CD8-positive, alpha-beta memory T cell (primary cell): ENCODE data around the gene ADIPOR2. TPM values are rescaled to one million over a fixed set of nuclear protein-coding genes. Genes with fewer than 3 reads are reported as not detected.

Experiments used
- CTCF ChIA-PET: fragments of 350-600 bp; sonication (Branson Sonifier 250); formaldehyde crosslinking; loops from one replicate; lab custom pipeline; 2021; ENCODE audit warnings: antibody characterized with exemption; lab: Charles Lee
- POLR2A ChIA-PET: fragments of 350-600 bp; sonication (Branson Sonifier 250); formaldehyde crosslinking; loops from one replicate; lab custom pipeline; 2021; ENCODE audit warnings: antibody characterized with exemption; lab: Charles Lee
- DNase-seq, 5 donors: peaks; one replicate each; pipeline versions ENCODE4 v3.0.0 to v3.0.0-alpha.2; 2020 to 2022; ENCODE audit warnings: mixed read lengths in 1 of 5
- H3K27ac ChIP-seq: one replicate; pipeline ENCODE4 v1.7.0; 2013; ENCODE audit warnings: low read depth, mild to moderate bottlenecking, low read length, moderate library complexity
- H3K27me3 ChIP-seq: 2 replicates; pipeline ENCODE4 v1.7.0; 2013; ENCODE audit warnings: low read length, mild to moderate bottlenecking; ENCODE audit not compliant: insufficient read depth, poor library complexity, severe bottlenecking
- H3K36me3 ChIP-seq: 2 replicates; pipeline ENCODE4 v1.7.0; 2013; ENCODE audit warnings: mild to moderate bottlenecking, low read length, moderate library complexity; ENCODE audit not compliant: insufficient read depth
- H3K4me1 ChIP-seq: 2 replicates; pipeline ENCODE4 v1.7.0; 2013; ENCODE audit warnings: mild to moderate bottlenecking, low read length, moderate library complexity; ENCODE audit not compliant: insufficient read depth
- H3K4me3 ChIP-seq: 2 replicates; pipeline ENCODE4 v1.7.0; 2013; ENCODE audit warnings: mild to moderate bottlenecking, low read length
- H3K9me3 ChIP-seq: 2 replicates; pipeline ENCODE4 v1.7.0; 2013; ENCODE audit warnings: mild to moderate bottlenecking, low read length
- H3K27ac Mint-ChIP-seq, 8 donors: one replicate each; pipeline ENCODE4 v1.8.0; 2020 to 2021; ENCODE audit warnings: mixed read lengths in 8 of 8, mild to moderate bottlenecking in 6 of 8, inconsistent platforms in 3 of 8, moderate library complexity in 3 of 8
- H3K27me3 Mint-ChIP-seq, 2 donors: one replicate each; pipeline ENCODE4 v1.8.0; 2020 to 2021; ENCODE audit warnings: mixed read lengths in 2 of 2, mild to moderate bottlenecking in 1 of 2, moderate library complexity in 1 of 2
- H3K36me3 Mint-ChIP-seq, 3 donors: one replicate each; pipeline ENCODE4 v1.8.0; 2020 to 2021; ENCODE audit warnings: mixed read lengths in 3 of 3, inconsistent platforms in 1 of 3, mild to moderate bottlenecking in 1 of 3
- H3K4me1 Mint-ChIP-seq, 3 donors: one replicate each; pipeline ENCODE4 v1.8.0; 2020 to 2021; ENCODE audit warnings: mixed read lengths in 3 of 3, inconsistent platforms in 1 of 3, mild to moderate bottlenecking in 1 of 3
- H3K4me3 Mint-ChIP-seq, 7 donors: one replicate each; pipeline ENCODE4 v1.8.0; 2020 to 2021; ENCODE audit warnings: mixed read lengths in 7 of 7, mild to moderate bottlenecking in 6 of 7, moderate library complexity in 4 of 7, inconsistent platforms in 2 of 7
- H3K9me3 Mint-ChIP-seq, 5 donors: one replicate each; pipeline ENCODE4 v1.8.0; 2020 to 2022; ENCODE audit warnings: mixed read lengths in 5 of 5, mild to moderate bottlenecking in 3 of 5, moderate library complexity in 2 of 5, inconsistent platforms in 1 of 5
- polyA plus RNA-seq: library from polyadenylated mRNA; unstranded; fragments of 300-500 nt; fragmentation: Illumina TruSeq; gene quantifications from one replicate; pipeline ENCODE4 v1.2.3, GENCODE V29; 2021
- total RNA-seq, 2 experiments: library from RNA; stranded (reverse); gene quantifications; one replicate each; pipeline ENCODE4 v1.2.3, GENCODE V29; 2021

The ADIPOR2 gene
- total and polyA plus RNA-seq, 3 experiments from 2014 or later: 2.4 to 63.9 (median 54.1) TPM

- Histone ChIP-seq H3K9me3 (peaks cover 3% of the 10 kb centered on the region), H3K36me3 (no peaks in the 10 kb centered on the region), H3K27ac (no peak overlapping the region), H3K27me3 (no peaks in the 10 kb centered on the region), H3K4me1 (peaks cover 16% of the 10 kb centered on the region), H3K4me3 (no peak overlapping the region)
- H3K27ac Mint-ChIP-seq: no peak overlapping the region
- no peaks in the 10 kb centered on the region for H3K27me3 Mint-ChIP-seq
- peaks cover 7 to 22% (median 15%) of the 10 kb centered on the region in 5 donors for H3K9me3 Mint-ChIP-seq
- no peak overlapping the region for H3K4me3 Mint-ChIP-seq
- peaks cover 41 to 61% (median 47%) of the 10 kb centered on the region in 3 donors for H3K4me1 Mint-ChIP-seq
- POLR2A ChIA-PET: no interaction called here
- CTCF ChIA-PET: no interaction called here
- peaks cover 19 to 37% (median 33%) of the 10 kb centered on the region in 3 donors for H3K36me3 Mint-ChIP-seq
- DNase-seq: no peak
Measured at GRCh38 chr12:1744932-1745331, 54.1 kb downstream of the ADIPOR2 start.

DNA sequence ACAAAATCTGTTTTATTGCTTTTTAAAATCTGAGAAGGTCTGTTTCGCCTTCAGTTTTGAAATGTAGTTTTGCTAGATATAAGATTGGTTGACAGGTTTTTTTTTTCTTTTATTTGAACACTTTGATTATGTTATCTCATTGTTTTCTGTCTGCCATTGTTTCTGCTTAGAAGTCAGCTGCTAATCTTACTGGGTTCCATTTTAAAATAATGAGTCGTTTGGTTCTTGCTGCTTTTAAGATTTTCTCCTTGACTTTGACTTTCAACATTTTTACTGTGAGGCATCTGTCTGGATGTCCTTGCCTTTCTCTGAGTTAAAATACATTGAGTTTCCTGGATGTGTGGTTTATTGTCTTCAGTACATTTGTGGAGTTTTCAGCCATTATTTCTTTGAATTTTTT lies 56.7 kb downstream of the ADIPOR2 start:
- peaks cover 3% of the 10 kb centered on the region for H3K9me3 ChIP-seq
- Mint-ChIP-seq H3K4me1 (peaks cover 22 to 41% (median 36%) of the 10 kb centered on the region in 3 donors), H3K27me3 (no peaks in the 10 kb centered on the region), H3K4me3 (no peak overlapping the region), H3K9me3 (peaks cover 7 to 22% (median 15%) of the 10 kb centered on the region in 5 donors), H3K36me3 (peaks cover 19 to 37% (median 33%) of the 10 kb centered on the region in 3 donors), H3K27ac (peak overlapping the region in 2 of 8 donors; percentile 5 to 15)
- ChIA-PET CTCF (no interaction called here), POLR2A (no interaction called here)
- H3K4me3 ChIP-seq: no peak overlapping the region
- no peak overlapping the region for H3K27ac ChIP-seq
- H3K36me3 ChIP-seq: no peaks in the 10 kb centered on the region
- no peaks in the 10 kb centered on the region for H3K27me3 ChIP-seq
- DNase-seq: no peak
- H3K4me1 ChIP-seq: no peaks in the 10 kb centered on the region

DNA sequence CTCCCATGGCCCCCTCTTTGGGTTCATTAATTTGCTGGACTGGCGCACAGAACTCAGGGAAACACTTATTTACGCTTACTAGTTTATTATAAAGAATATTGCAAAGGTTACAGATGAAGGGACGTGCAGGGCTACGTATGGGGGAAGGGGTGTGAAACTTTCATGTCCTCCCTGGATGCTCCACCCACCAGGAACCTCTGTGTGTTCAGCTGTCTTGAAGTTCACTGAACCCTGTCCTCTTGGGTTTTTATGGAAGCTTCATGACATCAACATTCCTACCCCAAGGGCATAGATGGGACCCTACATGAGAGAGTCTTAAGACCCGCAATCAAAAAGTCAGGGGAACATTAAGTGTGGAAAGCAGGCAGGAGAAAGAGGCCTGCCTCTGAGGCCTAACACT lies 58.1 kb downstream of the ADIPOR2 start:
- CTCF ChIA-PET: no interaction called here
- no peaks in the 10 kb centered on the region for H3K27me3 ChIP-seq
- no peak for DNase-seq

DNA sequence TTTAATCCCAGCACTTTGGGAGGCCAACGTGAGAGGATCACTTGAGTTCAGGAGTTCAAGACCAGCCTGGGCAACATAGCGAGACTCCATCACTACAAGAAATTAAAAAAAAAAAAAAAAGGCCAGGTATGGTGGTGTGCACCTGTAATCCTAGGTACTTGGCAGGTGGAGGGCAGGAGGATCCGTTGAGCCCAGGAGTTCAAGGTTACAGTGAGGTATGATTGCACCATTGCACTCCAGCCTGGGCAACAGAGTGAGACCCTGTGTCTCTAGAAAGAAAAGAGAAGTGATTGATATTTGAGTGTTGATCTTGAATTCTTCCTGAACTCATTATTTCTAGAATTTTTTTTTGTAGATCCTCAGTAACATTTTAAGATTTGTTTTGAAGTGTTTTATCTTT lies 59.4 kb downstream of the ADIPOR2 start:
- peaks cover 20 to 40% (median 38%) of the 10 kb centered on the region in 3 donors for H3K36me3 Mint-ChIP-seq
- POLR2A ChIA-PET: no interaction called here
- CTCF ChIA-PET: no interaction called here
- Histone ChIP-seq H3K4me1 (no peaks in the 10 kb centered on the region), H3K27me3 (no peaks in the 10 kb centered on the region), H3K4me3 (no peak overlapping the region), H3K27ac (no peak overlapping the region), H3K36me3 (peaks cover 2% of the 10 kb centered on the region), H3K9me3 (peaks cover 3% of the 10 kb centered on the region)
- no peak overlapping the region for H3K4me3 Mint-ChIP-seq
- DNase-seq: no peak
- no peak overlapping the region for H3K27ac Mint-ChIP-seq
- no peaks in the 10 kb centered on the region for H3K27me3 Mint-ChIP-seq
- peaks cover 23 to 44% (median 41%) of the 10 kb centered on the region in 3 donors for H3K4me1 Mint-ChIP-seq
- H3K9me3 Mint-ChIP-seq: peaks cover 7 to 22% (median 15%) of the 10 kb centered on the region in 5 donors

More for the DNA sequence above, 58.1 kb downstream of the ADIPOR2 start:
- no peak overlapping the region for H3K4me3 ChIP-seq
- no peak overlapping the region for H3K27ac ChIP-seq
- no peaks in the 10 kb centered on the region for H3K4me1 ChIP-seq
- POLR2A ChIA-PET: no interaction called here
- peaks cover 23 to 47% (median 43%) of the 10 kb centered on the region in 3 donors for H3K4me1 Mint-ChIP-seq
- H3K9me3 ChIP-seq: peaks cover 3% of the 10 kb centered on the region
- H3K36me3 Mint-ChIP-seq: peaks cover 19 to 37% (median 35%) of the 10 kb centered on the region in 3 donors
- H3K27ac Mint-ChIP-seq: peak overlapping the region in 2 of 8 donors; percentile 54 to 68
- no peaks in the 10 kb centered on the region for H3K36me3 ChIP-seq
- H3K4me3 Mint-ChIP-seq: no peak overlapping the region
- H3K27me3 Mint-ChIP-seq: no peaks in the 10 kb centered on the region
- H3K9me3 Mint-ChIP-seq: peaks cover 7 to 22% (median 15%) of the 10 kb centered on the region in 5 donors

GRCh38 chr12:1758376-1758775 lies 67.5 kb downstream of the ADIPOR2 start:
- H3K27me3 Mint-ChIP-seq: no peaks in the 10 kb centered on the region
- H3K4me1 Mint-ChIP-seq: peaks cover 19 to 38% (median 21%) of the 10 kb centered on the region in 3 donors
- Histone ChIP-seq H3K4me3 (no peak overlapping the region), H3K27me3 (no peaks in the 10 kb centered on the region), H3K9me3 (no peaks in the 10 kb centered on the region), H3K27ac (no peak overlapping the region), H3K36me3 (peaks cover 16% of the 10 kb centered on the region), H3K4me1 (no peaks in the 10 kb centered on the region)
- H3K27ac Mint-ChIP-seq: no peak overlapping the region
- ChIA-PET POLR2A (no interaction called here), CTCF (interaction anchor here (1.0 kb wide), 1 partner anchor 124 kb away, joined by 3 read pairs; no protein-coding TSS in a partner anchor)
- no peaks in the 10 kb centered on the region for H3K9me3 Mint-ChIP-seq
- peaks cover 17 to 61% (median 39%) of the 10 kb centered on the region in 3 donors for H3K36me3 Mint-ChIP-seq
- no peak for DNase-seq
- no peak overlapping the region for H3K4me3 Mint-ChIP-seq

- Histone ChIP-seq H3K9me3 (no peaks in the 10 kb centered on the region), H3K4me1 (no peaks in the 10 kb centered on the region), H3K36me3 (peaks cover 16% of the 10 kb centered on the region), H3K27me3 (no peaks in the 10 kb centered on the region), H3K27ac (no peak overlapping the region), H3K4me3 (no peak overlapping the region)
- DNase-seq: no peak
- Mint-ChIP-seq H3K36me3 (peaks cover 17 to 62% (median 39%) of the 10 kb centered on the region in 3 donors), H3K27ac (no peak overlapping the region), H3K4me1 (peaks cover 19 to 38% (median 22%) of the 10 kb centered on the region in 3 donors), H3K4me3 (no peak overlapping the region), H3K27me3 (no peaks in the 10 kb centered on the region), H3K9me3 (no peaks in the 10 kb centered on the region)
- ChIA-PET CTCF (interaction anchor here (1.0 kb wide), 1 partner anchor 124 kb away, joined by 3 read pairs; no protein-coding TSS in a partner anchor), POLR2A (no interaction called here)
Measured at GRCh38 chr12:1758887-1759286, 68.0 kb downstream of the ADIPOR2 start.

DNA sequence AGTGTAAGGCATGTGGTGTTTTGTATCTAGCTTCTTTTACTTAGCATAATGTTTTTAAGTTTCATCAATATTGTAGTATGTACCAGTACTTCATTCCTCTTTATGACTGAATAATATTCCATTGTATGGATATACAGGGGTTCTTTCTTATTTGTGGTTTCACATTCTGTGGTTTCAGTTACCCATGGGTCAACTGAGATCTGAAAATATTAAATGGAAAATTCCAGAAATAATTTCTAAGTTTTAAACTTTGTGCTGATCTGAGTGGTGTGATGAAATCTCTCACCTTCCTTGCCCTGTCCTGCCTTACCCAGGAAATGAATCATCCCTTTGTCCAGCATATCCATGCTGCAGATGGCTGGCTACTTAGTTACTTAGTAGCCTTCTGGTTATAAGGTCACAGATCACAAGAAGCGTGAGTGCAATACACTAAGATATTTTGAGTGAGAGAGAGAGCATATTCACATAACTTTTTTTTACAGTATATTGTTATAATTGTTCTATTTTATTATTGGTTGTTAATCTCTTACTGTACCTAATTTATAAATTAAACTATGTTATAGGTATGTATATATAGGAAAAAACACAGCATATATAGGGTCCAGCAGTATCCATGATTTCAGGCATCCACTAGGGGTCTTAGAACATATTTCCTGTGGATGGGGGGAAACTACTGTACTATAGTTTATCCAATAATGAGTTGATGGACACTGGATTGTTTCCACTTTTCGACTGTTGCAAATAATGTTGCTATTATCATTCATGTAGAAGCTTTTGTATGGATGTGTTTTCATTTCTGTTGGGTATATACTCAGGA lies 69.9 kb downstream of the ADIPOR2 start:
- Mint-ChIP-seq H3K4me1 (peaks cover 23 to 47% (median 40%) of the 10 kb centered on the region in 3 donors), H3K9me3 (no peaks in the 10 kb centered on the region), H3K27me3 (no peaks in the 10 kb centered on the region), H3K36me3 (peaks cover 14 to 54% (median 32%) of the 10 kb centered on the region in 3 donors), H3K4me3 (no peak overlapping the region), H3K27ac (peak overlapping the region in 1 of 8 donors; percentile 95)
- CTCF ChIA-PET: interaction anchor here (1.2 kb wide), 1 partner anchor 179 kb away, joined by 3 read pairs; no protein-coding TSS in a partner anchor
- Histone ChIP-seq H3K4me1 (no peaks in the 10 kb centered on the region), H3K9me3 (no peaks in the 10 kb centered on the region), H3K27me3 (no peaks in the 10 kb centered on the region), H3K4me3 (no peak overlapping the region), H3K36me3 (peaks cover 12% of the 10 kb centered on the region), H3K27ac (no peak overlapping the region)
- no peak for DNase-seq
- POLR2A ChIA-PET: no interaction called here

- DNase-seq: no peak
- CTCF ChIA-PET: interaction anchor here (1.2 kb wide), 1 partner anchor 178 kb away, joined by 3 read pairs; no protein-coding TSS in a partner anchor
Measured at GRCh38 chr12:1761857-1762256, 71.0 kb downstream of the ADIPOR2 start.

More at GRCh38 chr12:1761857-1762256, 71.0 kb downstream of the ADIPOR2 start:
- H3K27me3 ChIP-seq: no peaks in the 10 kb centered on the region
- no peaks in the 10 kb centered on the region for H3K27me3 Mint-ChIP-seq
- no peak overlapping the region for H3K27ac ChIP-seq
- peaks cover 24 to 49% (median 46%) of the 10 kb centered on the region in 3 donors for H3K4me1 Mint-ChIP-seq
- H3K36me3 Mint-ChIP-seq: peaks cover 9 to 46% (median 26%) of the 10 kb centered on the region in 3 donors
- H3K36me3 ChIP-seq: peaks cover 12% of the 10 kb centered on the region
- no peaks in the 10 kb centered on the region for H3K9me3 ChIP-seq
- no peak overlapping the region for H3K4me3 Mint-ChIP-seq
- H3K27ac Mint-ChIP-seq: no peak overlapping the region
- no peaks in the 10 kb centered on the region for H3K9me3 Mint-ChIP-seq
- POLR2A ChIA-PET: no interaction called here
- H3K4me3 ChIP-seq: no peak overlapping the region
- H3K4me1 ChIP-seq: no peaks in the 10 kb centered on the region
